Measurements from ENCODE around the gene USP21. TPM values are rescaled to one million over a fixed set of nuclear protein-coding genes. Genes with fewer than 3 reads are reported as not detected.

The USP21 gene
- total RNA-seq, 6 donors from 2014 or later: 14.1 to 48.2 (median 21.8) TPM

DNA sequence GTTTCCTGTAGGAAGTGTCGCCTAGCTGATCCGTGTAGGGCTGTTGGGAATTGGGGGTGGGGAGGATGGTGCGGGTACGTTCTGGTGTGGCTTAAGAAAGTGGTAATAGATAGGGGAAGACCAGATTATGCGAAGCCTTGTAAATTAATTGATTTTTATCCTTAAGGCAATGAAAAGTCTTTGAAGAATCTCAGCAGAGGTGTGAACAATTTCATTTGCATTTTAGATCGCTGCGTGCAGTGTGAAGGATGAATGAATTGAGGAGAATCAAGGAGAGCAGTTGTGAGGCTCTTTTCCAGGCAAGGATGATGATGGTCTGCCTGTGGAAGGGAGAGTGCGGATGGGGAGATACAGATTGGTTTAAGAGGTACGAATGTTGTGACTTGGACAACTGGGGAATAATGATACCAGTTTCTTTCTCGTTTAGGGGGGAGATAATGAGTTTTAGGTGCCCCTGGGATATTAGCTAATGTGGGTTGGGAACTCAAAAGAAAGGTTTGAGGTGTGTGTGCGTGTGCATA, 26.0 kb upstream of the USP21 start:
- Histone ChIP-seq H3K27me3 (no peaks in the 10 kb centered on the region), H3K4me3 (peak overlapping the region; percentile 44 to 88 (median 70)), H3K4me1 (peaks cover 37 to 60% (median 44%) of the 10 kb centered on the region in 4 donors), H3K27ac (peak overlapping the region; percentile 97 to 100 (median 98)), H3K36me3 (peaks cover 4 to 19% (median 10%) of the 10 kb centered on the region in 4 donors), H3K9me3 (no peaks in the 10 kb centered on the region)
- no peak for DNase-seq
- TF ChIP-seq EP300 (IDR thresholded peaks at IDR 0.05) (peak in 1 of 4 donors; percentile 51), POLR2AphosphoS5 (IDR thresholded peaks at IDR 0.05) (peak in 1 of 2 donors; percentile 76), POLR2A (IDR thresholded peaks at IDR 0.05) (no peak)
- TF ChIP-seq, protein P1, sequence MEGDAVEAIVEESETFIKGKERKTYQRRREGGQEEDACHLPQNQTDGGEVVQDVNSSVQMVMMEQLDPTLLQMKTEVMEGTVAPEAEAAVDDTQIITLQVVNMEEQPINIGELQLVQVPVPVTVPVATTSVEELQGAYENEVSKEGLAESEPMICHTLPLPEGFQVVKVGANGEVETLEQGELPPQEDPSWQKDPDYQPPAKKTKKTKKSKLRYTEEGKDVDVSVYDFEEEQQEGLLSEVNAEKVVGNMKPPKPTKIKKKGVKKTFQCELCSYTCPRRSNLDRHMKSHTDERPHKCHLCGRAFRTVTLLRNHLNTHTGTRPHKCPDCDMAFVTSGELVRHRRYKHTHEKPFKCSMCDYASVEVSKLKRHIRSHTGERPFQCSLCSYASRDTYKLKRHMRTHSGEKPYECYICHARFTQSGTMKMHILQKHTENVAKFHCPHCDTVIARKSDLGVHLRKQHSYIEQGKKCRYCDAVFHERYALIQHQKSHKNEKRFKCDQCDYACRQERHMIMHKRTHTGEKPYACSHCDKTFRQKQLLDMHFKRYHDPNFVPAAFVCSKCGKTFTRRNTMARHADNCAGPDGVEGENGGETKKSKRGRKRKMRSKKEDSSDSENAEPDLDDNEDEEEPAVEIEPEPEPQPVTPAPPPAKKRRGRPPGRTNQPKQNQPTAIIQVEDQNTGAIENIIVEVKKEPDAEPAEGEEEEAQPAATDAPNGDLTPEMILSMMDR (IDR thresholded peaks at IDR 0.05): no peak
- WGBS, 2 donors: 6 to 8% methylated on average over 11 of the region's 11 CpGs
- no peak for ATAC-seq (ENCODE audit: low FRiP score in 2 of 2)

DNA sequence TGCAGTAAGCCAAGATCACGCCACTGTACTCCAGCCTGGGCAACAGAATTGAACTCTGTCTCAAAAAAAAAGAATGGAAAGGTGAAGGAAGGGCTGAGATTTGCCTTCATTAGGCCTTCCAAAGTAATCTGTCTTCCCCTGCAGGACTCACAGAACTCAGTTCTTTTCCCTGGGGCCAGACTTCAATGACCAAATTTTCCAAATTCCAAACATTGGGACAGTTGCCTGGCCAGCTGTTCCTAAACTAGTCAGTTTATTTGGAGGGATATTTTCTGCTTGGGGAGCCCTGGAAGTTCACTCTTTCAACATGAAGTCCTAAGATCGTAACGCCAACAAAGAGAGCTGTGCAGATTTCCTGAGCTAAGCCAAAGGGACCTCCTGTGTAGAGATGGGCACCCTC, 21.4 kb upstream of the USP21 start:
- H3K4me3 ChIP-seq: no peak overlapping the region
- H3K9me3 ChIP-seq: no peaks in the 10 kb centered on the region
- H3K27ac ChIP-seq: peak overlapping the region in 2 of 4 donors; percentile 22 to 57
- DNase-seq (no peak), ATAC-seq (ENCODE audit: low FRiP score in 2 of 2) (no peak)
- 73% methylated on average over 3 of the region's 3 CpGs for WGBS, 2 donors
- H3K27me3 ChIP-seq: no peaks in the 10 kb centered on the region
- TF ChIP-seq POLR2A (IDR thresholded peaks at IDR 0.05) (no peak), POLR2AphosphoS5 (IDR thresholded peaks at IDR 0.05) (no peak), EP300 (IDR thresholded peaks at IDR 0.05) (no peak)
- TF ChIP-seq, protein P1 (IDR thresholded peaks at IDR 0.05): no peak
- H3K4me1 ChIP-seq: peaks cover 18 to 33% (median 27%) of the 10 kb centered on the region in 4 donors
- H3K36me3 ChIP-seq: peaks cover 0 to 6% (median 0%) of the 10 kb centered on the region in 4 donors

DNA sequence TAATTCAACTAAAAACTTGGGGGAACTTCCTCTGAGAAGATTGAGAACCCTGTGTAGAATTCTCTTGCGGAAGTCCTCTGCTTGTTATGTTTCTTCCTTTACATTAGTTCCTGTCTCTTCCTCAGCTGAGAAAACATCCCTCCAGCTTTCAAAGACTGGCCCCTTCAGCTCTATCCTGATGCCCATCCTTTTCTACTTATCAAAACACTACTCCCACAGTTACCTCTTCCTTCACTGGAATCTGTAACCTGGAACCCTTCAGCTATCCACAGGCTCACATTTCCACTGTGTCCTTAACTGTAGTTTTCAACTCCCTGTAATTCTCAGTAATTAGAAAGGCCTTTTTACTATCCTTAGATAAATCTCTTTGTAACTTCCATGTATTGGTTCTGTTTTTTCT, 20.9 kb upstream of the USP21 start:
- peak overlapping the region in 2 of 4 donors; percentile 14 to 57 for H3K27ac ChIP-seq
- 68 to 74% methylated on average over 1 of the region's 1 CpG for WGBS, 2 donors
- H3K4me1 ChIP-seq: peaks cover 16 to 32% (median 25%) of the 10 kb centered on the region in 4 donors
- no peak for DNase-seq
- H3K27me3 ChIP-seq: no peaks in the 10 kb centered on the region
- no peaks in the 10 kb centered on the region for H3K9me3 ChIP-seq
- H3K36me3 ChIP-seq: peaks cover 0 to 6% (median 0%) of the 10 kb centered on the region in 4 donors
- no peak for ATAC-seq (ENCODE audit: low FRiP score in 2 of 2)
- TF ChIP-seq POLR2A (IDR thresholded peaks at IDR 0.05) (no peak), EP300 (IDR thresholded peaks at IDR 0.05) (no peak), POLR2AphosphoS5 (IDR thresholded peaks at IDR 0.05) (no peak)
- TF ChIP-seq, protein P1 (IDR thresholded peaks at IDR 0.05): no peak
- no peak overlapping the region for H3K4me3 ChIP-seq

DNA sequence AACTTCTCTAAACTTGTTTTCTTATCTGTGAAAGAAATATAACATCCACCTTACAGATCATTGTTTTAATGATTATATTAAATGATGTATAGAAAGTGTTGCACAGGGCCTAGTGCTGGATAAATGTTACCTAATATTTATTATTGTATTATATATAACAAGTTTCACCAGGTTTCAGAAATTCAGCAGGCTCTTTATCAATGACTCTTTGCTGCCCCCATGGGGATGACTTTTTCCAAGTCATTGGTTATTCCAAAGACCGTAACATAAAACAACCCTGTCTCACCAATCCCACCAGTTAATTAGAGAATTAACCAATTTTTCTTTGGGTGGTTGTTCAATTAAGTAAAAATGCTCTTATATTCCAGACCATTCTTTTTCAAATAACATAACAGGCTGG, 19.5 kb upstream of the USP21 start:
- ATAC-seq (ENCODE audit: low FRiP score in 2 of 2) (peak in 1 of 2 donors; percentile 64), DNase-seq (no peak)
- peaks cover 0 to 1% (median 0%) of the 10 kb centered on the region in 4 donors for H3K36me3 ChIP-seq
- H3K9me3 ChIP-seq: no peaks in the 10 kb centered on the region
- no peak overlapping the region for H3K4me3 ChIP-seq
- TF ChIP-seq, protein P1 (IDR thresholded peaks at IDR 0.05): peak in 3 of 6 experiments; percentile 21 to 35 (median 30)
- no peak for TF ChIP-seq POLR2AphosphoS5 (IDR thresholded peaks at IDR 0.05)
- no peak for TF ChIP-seq POLR2A (IDR thresholded peaks at IDR 0.05)
- H3K4me1 ChIP-seq: peaks cover 3 to 19% (median 13%) of the 10 kb centered on the region in 4 donors
- WGBS, 2 donors: 52 to 55% methylated on average over 1 of the region's 1 CpG
- H3K27me3 ChIP-seq: no peaks in the 10 kb centered on the region
- H3K27ac ChIP-seq: no peak overlapping the region
